CD8-positive, alpha-beta memory T cell (primary cell): ENCODE measurements around the gene RPL18. TPM values are rescaled to one million over a fixed set of nuclear protein-coding genes. Genes with fewer than 3 reads are reported as not detected.

Experiments used
- CTCF ChIA-PET: fragments of 350-600 bp; sonication (Branson Sonifier 250); formaldehyde crosslinking; loops from one replicate; lab custom pipeline; 2021; ENCODE audit warnings: antibody characterized with exemption; lab: Charles Lee
- POLR2A ChIA-PET: fragments of 350-600 bp; sonication (Branson Sonifier 250); formaldehyde crosslinking; loops from one replicate; lab custom pipeline; 2021; ENCODE audit warnings: antibody characterized with exemption; lab: Charles Lee
- DNase-seq, 5 donors: peaks; one replicate each; pipeline versions ENCODE4 v3.0.0 to v3.0.0-alpha.2; 2020 to 2022; ENCODE audit warnings: mixed read lengths in 1 of 5
- H3K27ac ChIP-seq: one replicate; pipeline ENCODE4 v1.7.0; 2013; ENCODE audit warnings: low read depth, mild to moderate bottlenecking, low read length, moderate library complexity
- H3K27me3 ChIP-seq: 2 replicates; pipeline ENCODE4 v1.7.0; 2013; ENCODE audit warnings: low read length, mild to moderate bottlenecking; ENCODE audit not compliant: insufficient read depth, poor library complexity, severe bottlenecking
- H3K36me3 ChIP-seq: 2 replicates; pipeline ENCODE4 v1.7.0; 2013; ENCODE audit warnings: mild to moderate bottlenecking, low read length, moderate library complexity; ENCODE audit not compliant: insufficient read depth
- H3K4me1 ChIP-seq: 2 replicates; pipeline ENCODE4 v1.7.0; 2013; ENCODE audit warnings: mild to moderate bottlenecking, low read length, moderate library complexity; ENCODE audit not compliant: insufficient read depth
- H3K4me3 ChIP-seq: 2 replicates; pipeline ENCODE4 v1.7.0; 2013; ENCODE audit warnings: mild to moderate bottlenecking, low read length
- H3K9me3 ChIP-seq: 2 replicates; pipeline ENCODE4 v1.7.0; 2013; ENCODE audit warnings: mild to moderate bottlenecking, low read length
- H3K27ac Mint-ChIP-seq, 8 donors: one replicate each; pipeline ENCODE4 v1.8.0; 2020 to 2021; ENCODE audit warnings: mixed read lengths in 8 of 8, mild to moderate bottlenecking in 6 of 8, inconsistent platforms in 3 of 8, moderate library complexity in 3 of 8
- H3K27me3 Mint-ChIP-seq, 2 donors: one replicate each; pipeline ENCODE4 v1.8.0; 2020 to 2021; ENCODE audit warnings: mixed read lengths in 2 of 2, mild to moderate bottlenecking in 1 of 2, moderate library complexity in 1 of 2
- H3K36me3 Mint-ChIP-seq, 3 donors: one replicate each; pipeline ENCODE4 v1.8.0; 2020 to 2021; ENCODE audit warnings: mixed read lengths in 3 of 3, inconsistent platforms in 1 of 3, mild to moderate bottlenecking in 1 of 3
- H3K4me1 Mint-ChIP-seq, 3 donors: one replicate each; pipeline ENCODE4 v1.8.0; 2020 to 2021; ENCODE audit warnings: mixed read lengths in 3 of 3, inconsistent platforms in 1 of 3, mild to moderate bottlenecking in 1 of 3
- H3K4me3 Mint-ChIP-seq, 7 donors: one replicate each; pipeline ENCODE4 v1.8.0; 2020 to 2021; ENCODE audit warnings: mixed read lengths in 7 of 7, mild to moderate bottlenecking in 6 of 7, moderate library complexity in 4 of 7, inconsistent platforms in 2 of 7
- H3K9me3 Mint-ChIP-seq, 5 donors: one replicate each; pipeline ENCODE4 v1.8.0; 2020 to 2022; ENCODE audit warnings: mixed read lengths in 5 of 5, mild to moderate bottlenecking in 3 of 5, moderate library complexity in 2 of 5, inconsistent platforms in 1 of 5
- polyA plus RNA-seq: library from polyadenylated mRNA; unstranded; fragments of 300-500 nt; fragmentation: Illumina TruSeq; gene quantifications from one replicate; pipeline ENCODE4 v1.2.3, GENCODE V29; 2021
- total RNA-seq, 2 experiments: library from RNA; stranded (reverse); gene quantifications; one replicate each; pipeline ENCODE4 v1.2.3, GENCODE V29; 2021

RPL18 gene
- total and polyA plus RNA-seq, 3 experiments from 2014 or later = 1,778 to 1,821 (median 1,810) TPM

- Mint-ChIP-seq H3K9me3 (no peaks in the 10 kb centered on the region), H3K4me3 (peak overlapping the region in 1 of 7 donors; percentile 1), H3K27me3 (no peaks in the 10 kb centered on the region), H3K27ac (peak overlapping the region in 5 of 8 donors; percentile 13 to 65 (median 24)), H3K4me1 (peaks cover 16 to 32% (median 28%) of the 10 kb centered on the region in 3 donors), H3K36me3 (no peaks in the 10 kb centered on the region)
- ChIA-PET CTCF (no interaction called here), POLR2A (no interaction called here)
- DNase-seq = no peak
- Histone ChIP-seq H3K27me3 (no peaks in the 10 kb centered on the region), H3K4me3 (no peak overlapping the region), H3K27ac (no peak overlapping the region), H3K36me3 (no peaks in the 10 kb centered on the region), H3K9me3 (no peaks in the 10 kb centered on the region), H3K4me1 (peaks cover 19% of the 10 kb centered on the region)
Measured at GRCh38 chr19:48650974-48651682, 32.1 kb upstream of the RPL18 start.

GRCh38 chr19:48648134-48648533, 29.2 kb upstream of the RPL18 start:
- DNase-seq = no peak
- no peaks in the 10 kb centered on the region for H3K36me3 Mint-ChIP-seq
- no peaks in the 10 kb centered on the region for H3K27me3 ChIP-seq
- H3K9me3 Mint-ChIP-seq = no peaks in the 10 kb centered on the region
- H3K27ac ChIP-seq = no peak overlapping the region
- CTCF ChIA-PET = interaction anchor here (0.7 to 1.7 kb wide), 2 partner anchors 158 to 194 kb away, joined by 3 to 4 read pairs; no protein-coding TSS in a partner anchor
- peaks cover 40% of the 10 kb centered on the region for H3K4me1 ChIP-seq
- H3K4me1 Mint-ChIP-seq = peaks cover 30 to 48% (median 43%) of the 10 kb centered on the region in 3 donors
- no peaks in the 10 kb centered on the region for H3K27me3 Mint-ChIP-seq
- H3K36me3 ChIP-seq = no peaks in the 10 kb centered on the region
- POLR2A ChIA-PET = no interaction called here
- H3K27ac Mint-ChIP-seq = peak overlapping the region; percentile 44 to 95 (median 88)
- H3K4me3 Mint-ChIP-seq = peak overlapping the region in 6 of 7 donors; percentile 5 to 56 (median 18)
- no peaks in the 10 kb centered on the region for H3K9me3 ChIP-seq
- no peak overlapping the region for H3K4me3 ChIP-seq

GRCh38 chr19:48646722-48647216, 27.8 kb upstream of the RPL18 start:
- Histone ChIP-seq H3K9me3 (no peaks in the 10 kb centered on the region), H3K4me3 (no peak overlapping the region), H3K4me1 (peaks cover 40% of the 10 kb centered on the region), H3K27ac (peak overlapping the region; percentile 52), H3K36me3 (no peaks in the 10 kb centered on the region), H3K27me3 (no peaks in the 10 kb centered on the region)
- no peaks in the 10 kb centered on the region for H3K9me3 Mint-ChIP-seq
- ChIA-PET POLR2A (interaction anchor here (1.1 to 2.4 kb wide), 5 partner anchors 9 to 67 kb away, joined by 4 to 15 read pairs (median 7); partner anchors contain the start of genes DBP, RPL18 and SPHK2), CTCF (interaction anchor here (1.0 to 3.1 kb wide), 9 partner anchors 10 to 324 kb away, joined by 3 to 34 read pairs (median 6); partner anchors contain the start of genes DBP and RASIP1)
- H3K36me3 Mint-ChIP-seq = no peaks in the 10 kb centered on the region
- no peak for DNase-seq
- peaks cover 34 to 54% (median 43%) of the 10 kb centered on the region in 3 donors for H3K4me1 Mint-ChIP-seq
- peak overlapping the region; percentile 44 to 92 (median 84) for H3K27ac Mint-ChIP-seq
- H3K27me3 Mint-ChIP-seq = no peaks in the 10 kb centered on the region
- H3K4me3 Mint-ChIP-seq = peak overlapping the region; percentile 33 to 95 (median 71)

- H3K27ac ChIP-seq = peak within 1 kb of the TSS; percentile 52
- H3K27me3 ChIP-seq = no peaks in the 10 kb centered on the region
- H3K4me3 Mint-ChIP-seq = peak within 1 kb of the TSS; percentile 85 to 95 (median 87)
- no peaks in the 10 kb centered on the region for H3K9me3 Mint-ChIP-seq
- H3K27ac Mint-ChIP-seq = peak within 1 kb of the TSS; percentile 85 to 97 (median 93)
- ChIA-PET POLR2A (interaction anchor here (0.6 to 2.4 kb wide), 9 partner anchors 9 to 316 kb away, joined by 3 to 15 read pairs (median 6); partner anchors contain the start of genes DBP, RPL18 and SPHK2), CTCF (interaction anchor here (0.7 to 3.1 kb wide), 19 partner anchors 9 to 347 kb away, joined by 3 to 34 read pairs (median 5); partner anchors contain the start of genes DBP, HSD17B14, RASIP1 and RPL18)
- no peaks in the 10 kb centered on the region for H3K36me3 Mint-ChIP-seq
- peak within 1 kb of the TSS; percentile 90 for H3K4me3 ChIP-seq
- peaks cover 40% of the 10 kb centered on the region for H3K4me1 ChIP-seq
- no peaks in the 10 kb centered on the region for H3K27me3 Mint-ChIP-seq
- peaks cover 36 to 57% (median 42%) of the 10 kb centered on the region in 3 donors for H3K4me1 Mint-ChIP-seq
- H3K9me3 ChIP-seq = no peaks in the 10 kb centered on the region
- no peaks in the 10 kb centered on the region for H3K36me3 ChIP-seq
- DNase-seq = peak; percentile 87 to 94 (median 90)
Measured at GRCh38 chr19:48646001-48646721, 27.2 kb upstream of the RPL18 start, which contains the start of gene CA11. TSS of gene CA11 (minus strand) at chr19:48646187. CDS start at chr19:48645632, 555 bp downstream.

GRCh38 chr19:48645620-48646000, 26.6 kb upstream of the RPL18 start:
- H3K27ac ChIP-seq = peak overlapping the region; percentile 52
- H3K4me3 Mint-ChIP-seq = peak overlapping the region; percentile 85 to 95 (median 87)
- no peaks in the 10 kb centered on the region for H3K36me3 Mint-ChIP-seq
- H3K27me3 Mint-ChIP-seq = no peaks in the 10 kb centered on the region
- H3K9me3 Mint-ChIP-seq = no peaks in the 10 kb centered on the region
- H3K4me1 ChIP-seq = peaks cover 40% of the 10 kb centered on the region
- H3K4me3 ChIP-seq = peak overlapping the region; percentile 90
- POLR2A ChIA-PET = interaction anchor here (0.6 to 2.4 kb wide), 12 partner anchors 8 to 316 kb away, joined by 3 to 15 read pairs (median 4); partner anchors contain the start of genes DBP, RPL18 and SPHK2
- H3K27me3 ChIP-seq = no peaks in the 10 kb centered on the region
- H3K9me3 ChIP-seq = no peaks in the 10 kb centered on the region
- H3K36me3 ChIP-seq = no peaks in the 10 kb centered on the region
- peak in 1 of 5 donors; percentile 27 for DNase-seq
- H3K4me1 Mint-ChIP-seq = peaks cover 36 to 55% (median 39%) of the 10 kb centered on the region in 3 donors
- peak overlapping the region; percentile 83 to 97 (median 93) for H3K27ac Mint-ChIP-seq
- CTCF ChIA-PET = interaction anchor here (0.7 to 3.1 kb wide), 21 partner anchors 8 to 348 kb away, joined by 3 to 34 read pairs (median 5); partner anchors contain the start of genes DBP, HSD17B14, RASIP1 and RPL18

GRCh38 chr19:48644839-48645619, 26.1 kb upstream of the RPL18 start:
- H3K4me3 ChIP-seq = peak overlapping the region; percentile 90
- CTCF ChIA-PET = interaction anchor here (0.7 to 3.1 kb wide), 20 partner anchors 8 to 349 kb away, joined by 3 to 34 read pairs (median 5); partner anchors contain the start of genes DBP, HSD17B14, RASIP1 and RPL18
- no peaks in the 10 kb centered on the region for H3K9me3 ChIP-seq
- H3K4me3 Mint-ChIP-seq = peak overlapping the region; percentile 85 to 95 (median 87)
- H3K36me3 Mint-ChIP-seq = no peaks in the 10 kb centered on the region
- peak overlapping the region; percentile 60 to 97 (median 91) for H3K27ac Mint-ChIP-seq
- DNase-seq = peak; percentile 56 to 83 (median 69)
- H3K27me3 Mint-ChIP-seq = no peaks in the 10 kb centered on the region
- H3K27ac ChIP-seq = peak overlapping the region; percentile 52
- POLR2A ChIA-PET = interaction anchor here (0.6 to 2.4 kb wide), 12 partner anchors 8 to 317 kb away, joined by 3 to 15 read pairs (median 4); partner anchors contain the start of gene DBP
- H3K4me1 ChIP-seq = peaks cover 40% of the 10 kb centered on the region
- no peaks in the 10 kb centered on the region for H3K27me3 ChIP-seq
- H3K4me1 Mint-ChIP-seq = peaks cover 37 to 56% (median 40%) of the 10 kb centered on the region in 3 donors
- no peaks in the 10 kb centered on the region for H3K36me3 ChIP-seq
- H3K9me3 Mint-ChIP-seq = no peaks in the 10 kb centered on the region
